ENCODE results near the gene AKT2. TPM values are rescaled to one million over a fixed set of nuclear protein-coding genes. Genes with fewer than 3 reads are reported as not detected.

Gene AKT2
- total and polyA plus RNA-seq, 2 donors from 2014 or later = 75.0 to 154 TPM

DNA sequence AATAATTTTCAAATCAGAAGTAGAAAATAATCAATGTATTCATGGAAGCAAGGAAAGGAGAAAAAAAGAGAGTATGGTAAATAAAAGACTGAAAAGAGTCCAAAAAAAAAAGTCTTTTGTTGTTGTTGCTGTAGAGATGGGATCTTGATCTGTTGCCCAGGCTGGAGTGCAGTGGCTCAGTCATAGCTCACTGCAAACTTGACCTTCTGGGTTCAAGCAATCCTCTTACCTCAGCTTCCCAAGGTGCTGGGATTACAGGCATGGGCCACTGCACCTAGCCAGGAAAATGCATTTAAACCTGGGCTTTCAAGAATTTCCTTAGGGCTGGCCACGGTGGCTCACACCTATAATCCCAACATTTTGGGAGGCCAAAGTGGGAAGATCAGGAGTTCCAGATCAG is 100.9 kb downstream of the AKT2 start:
- H3K4me1 ChIP-seq (ENCODE audit: control insufficient read depth in 2 of 3, insufficient read depth in 2 of 3, low read depth in 1 of 3, low read length in 3 of 3) = no peaks in the 10 kb centered on the region
- H3K9me3 ChIP-seq (ENCODE audit: control insufficient read depth in 2 of 3, insufficient read depth in 1 of 3, low read length in 3 of 3) = no peaks in the 10 kb centered on the region
- TF ChIP-seq, protein P1, sequence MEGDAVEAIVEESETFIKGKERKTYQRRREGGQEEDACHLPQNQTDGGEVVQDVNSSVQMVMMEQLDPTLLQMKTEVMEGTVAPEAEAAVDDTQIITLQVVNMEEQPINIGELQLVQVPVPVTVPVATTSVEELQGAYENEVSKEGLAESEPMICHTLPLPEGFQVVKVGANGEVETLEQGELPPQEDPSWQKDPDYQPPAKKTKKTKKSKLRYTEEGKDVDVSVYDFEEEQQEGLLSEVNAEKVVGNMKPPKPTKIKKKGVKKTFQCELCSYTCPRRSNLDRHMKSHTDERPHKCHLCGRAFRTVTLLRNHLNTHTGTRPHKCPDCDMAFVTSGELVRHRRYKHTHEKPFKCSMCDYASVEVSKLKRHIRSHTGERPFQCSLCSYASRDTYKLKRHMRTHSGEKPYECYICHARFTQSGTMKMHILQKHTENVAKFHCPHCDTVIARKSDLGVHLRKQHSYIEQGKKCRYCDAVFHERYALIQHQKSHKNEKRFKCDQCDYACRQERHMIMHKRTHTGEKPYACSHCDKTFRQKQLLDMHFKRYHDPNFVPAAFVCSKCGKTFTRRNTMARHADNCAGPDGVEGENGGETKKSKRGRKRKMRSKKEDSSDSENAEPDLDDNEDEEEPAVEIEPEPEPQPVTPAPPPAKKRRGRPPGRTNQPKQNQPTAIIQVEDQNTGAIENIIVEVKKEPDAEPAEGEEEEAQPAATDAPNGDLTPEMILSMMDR (IDR thresholded peaks at IDR 0.05; ENCODE audit: borderline replicate concordance, extremely low read depth, insufficient read depth) = no peak
- H3K4me3 ChIP-seq (ENCODE audit: low read length in 3 of 3) = no peak overlapping the region
- no peak overlapping the region for H3K27ac ChIP-seq (ENCODE audit: low read depth in 2 of 2, low read length in 2 of 2)
- FAIRE-seq = no peak
- intact Hi-C loops (cut with DNase I) = no loop called here
- no peaks in the 10 kb centered on the region for H3K36me3 ChIP-seq (ENCODE audit: control insufficient read depth in 2 of 3, insufficient read depth in 3 of 3, low read length in 3 of 3)
- no peak overlapping the region for H3K9ac ChIP-seq (ENCODE audit: low read length in 3 of 3)
- no peaks in the 10 kb centered on the region for H3K27me3 ChIP-seq (ENCODE audit: control insufficient read depth, insufficient read depth, low read length)
- DNase-seq = no peak

Small RNA genes lying within 50 kb of the gene (microRNA-seq; reads per million reads assigned to microRNA genes)
- 9.8 reads per million, percentile 19 among the genes with 10 or more reads in this experiment for gene MIR641

Other genes starting within 250 kb of the AKT2 start
- 33.2 TPM for gene ZNF780B, start 229.1 kb downstream of the AKT2 start, total RNA-seq
- 4.6 TPM for gene ZNF780B, start 229.1 kb downstream of the AKT2 start, polyA plus RNA-seq (ENCODE audit: insufficient read depth, low read depth, low replicate concordance)
- 26.2 TPM for gene ZNF780A, start 194.4 kb downstream of the AKT2 start, total RNA-seq
- gene ZNF780A, start 194.4 kb downstream of the AKT2 start, polyA plus RNA-seq (ENCODE audit: insufficient read depth, low read depth, low replicate concordance) = 11.8 TPM
- 17.3 TPM for gene MAP3K10, start 93.9 kb downstream of the AKT2 start, total RNA-seq
- gene MAP3K10, start 93.9 kb downstream of the AKT2 start, polyA plus RNA-seq (ENCODE audit: insufficient read depth, low read depth, low replicate concordance) = 15.0 TPM
- gene TTC9B, start 67.0 kb downstream of the AKT2 start, total RNA-seq = not detected
- gene TTC9B, start 67.0 kb downstream of the AKT2 start, polyA plus RNA-seq (ENCODE audit: insufficient read depth, low read depth, low replicate concordance) = not detected
- 1.2 TPM for gene CCNP, start 58.7 kb downstream of the AKT2 start, total RNA-seq
- gene CCNP, start 58.7 kb downstream of the AKT2 start, polyA plus RNA-seq (ENCODE audit: insufficient read depth, low read depth, low replicate concordance) = 2.1 TPM
- 12.9 TPM for gene C19orf47, start 63.1 kb upstream of the AKT2 start, total RNA-seq
- 13.0 TPM for gene C19orf47, start 63.1 kb upstream of the AKT2 start, polyA plus RNA-seq (ENCODE audit: insufficient read depth, low read depth, low replicate concordance)
- gene PLD3, start 63.4 kb upstream of the AKT2 start, total RNA-seq = 207 TPM
- 175 TPM for gene PLD3, start 63.4 kb upstream of the AKT2 start, polyA plus RNA-seq (ENCODE audit: insufficient read depth, low read depth, low replicate concordance)
- 0.09 TPM for gene HIPK4, start 104.8 kb upstream of the AKT2 start, total RNA-seq
- not detected for gene HIPK4, start 104.8 kb upstream of the AKT2 start, polyA plus RNA-seq (ENCODE audit: insufficient read depth, low read depth, low replicate concordance)
- gene PRX, start 128.0 kb upstream of the AKT2 start, total RNA-seq = 4.5 TPM
- 12.6 TPM for gene PRX, start 128.0 kb upstream of the AKT2 start, polyA plus RNA-seq (ENCODE audit: insufficient read depth, low read depth, low replicate concordance)
- gene SERTAD1, start 140.6 kb upstream of the AKT2 start, total RNA-seq = 14.8 TPM
- 18.2 TPM for gene SERTAD1, start 140.6 kb upstream of the AKT2 start, polyA plus RNA-seq (ENCODE audit: insufficient read depth, low read depth, low replicate concordance)
- 38.4 TPM for gene SERTAD3, start 159.0 kb upstream of the AKT2 start, total RNA-seq
- gene SERTAD3, start 159.0 kb upstream of the AKT2 start, polyA plus RNA-seq (ENCODE audit: insufficient read depth, low read depth, low replicate concordance) = 29.9 TPM
- 89.9 TPM for gene BLVRB, start 180.4 kb upstream of the AKT2 start, total RNA-seq
- 248 TPM for gene BLVRB, start 180.4 kb upstream of the AKT2 start, polyA plus RNA-seq (ENCODE audit: insufficient read depth, low read depth, low replicate concordance)
- gene SPTBN4, start 181.7 kb upstream of the AKT2 start, total RNA-seq = 0.82 TPM
- 4.6 TPM for gene SPTBN4, start 181.7 kb upstream of the AKT2 start, polyA plus RNA-seq (ENCODE audit: insufficient read depth, low read depth, low replicate concordance)